GM18520 (cell line): ENCODE measurements around the gene SLC12A6.
"Not testable (repeated sequence)": the region's sequence is repeated elsewhere in the genome, so short reads cannot be mapped to it uniquely, and the experiment has no call there.

ENCODE experiments used
- ATAC-seq: cut with Tn5 transposase; IDR thresholded peaks from one replicate; pipeline ENCODE4 v1.9.1; 2021; ENCODE audit not compliant: unreplicated experiment

Gene SLC12A6

DNA sequence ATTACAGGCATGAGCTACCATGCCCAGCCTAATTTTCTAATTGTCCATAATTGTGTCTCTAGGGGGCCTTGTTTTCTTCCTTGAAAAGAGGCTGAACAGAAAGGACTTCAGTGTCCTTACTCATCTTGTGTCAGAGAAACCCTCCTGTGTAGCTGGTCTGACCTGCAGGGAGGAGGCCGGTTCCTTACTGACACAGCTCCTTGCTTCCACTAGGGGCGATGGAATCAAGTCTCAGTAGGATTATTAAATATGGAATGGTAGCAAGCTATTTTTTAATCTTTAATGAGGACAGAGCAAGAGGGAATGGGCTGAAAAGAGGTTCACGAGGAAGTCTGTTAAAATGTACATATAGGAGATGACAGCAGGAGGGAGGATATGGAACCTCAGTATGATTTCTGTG is 20.8 kb upstream of the SLC12A6 start:
- ATAC-seq = no peak

GRCh38 chr15:34357653-34358052 is 20.1 kb upstream of the SLC12A6 start:
- no peak for ATAC-seq

DNA sequence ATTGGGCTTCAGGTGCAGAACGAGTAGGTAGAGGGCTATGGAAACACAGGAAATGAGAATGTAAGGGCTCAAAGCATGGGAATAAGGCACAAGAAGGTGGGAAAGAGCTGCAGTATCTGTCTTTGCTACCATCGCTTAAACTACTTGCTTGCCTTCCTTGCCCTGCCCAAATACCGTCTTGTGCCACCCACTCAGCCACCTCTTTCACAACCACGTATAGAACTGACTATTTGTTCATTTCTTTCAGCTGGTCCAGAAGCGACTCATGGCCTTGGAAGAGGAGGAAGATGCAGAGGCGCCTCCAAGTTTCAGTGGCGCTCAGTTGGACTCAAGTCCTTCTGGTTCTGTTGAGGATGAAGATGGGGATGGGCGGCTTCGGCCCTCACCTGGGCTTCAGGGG is 17.7 kb upstream of the SLC12A6 start:
- ATAC-seq = no peak

DNA sequence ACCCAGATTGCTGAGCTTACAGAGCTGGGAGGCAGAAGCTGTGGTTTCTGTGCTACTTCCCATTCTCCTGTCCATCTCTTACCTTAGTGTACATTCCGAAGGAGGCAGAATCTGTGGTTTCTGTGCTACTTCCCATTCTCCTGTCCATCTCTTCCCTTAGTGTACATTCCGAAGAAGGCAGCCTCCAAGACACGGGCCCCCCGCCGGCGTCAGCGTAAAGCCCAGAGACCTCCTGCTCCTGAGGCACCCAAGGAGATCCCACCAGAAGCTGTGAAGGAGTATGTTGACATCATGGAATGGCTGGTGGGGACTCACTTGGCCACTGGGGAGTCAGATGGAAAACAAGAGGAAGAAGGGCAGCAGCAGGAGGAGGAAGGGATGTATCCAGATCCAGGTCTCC is 16.7 kb upstream of the SLC12A6 start:
- no peak for ATAC-seq

GRCh38 chr15:34353627-34354026 is 16.0 kb upstream of the SLC12A6 start:
- ATAC-seq = no peak

GRCh38 chr15:34352996-34353395 is 15.4 kb upstream of the SLC12A6 start:
- ATAC-seq = not testable (repeated sequence)

- no peak for ATAC-seq
These were observed 12.2 kb upstream of the SLC12A6 start for GRCh38 chr15:34349769-34350168.

DNA sequence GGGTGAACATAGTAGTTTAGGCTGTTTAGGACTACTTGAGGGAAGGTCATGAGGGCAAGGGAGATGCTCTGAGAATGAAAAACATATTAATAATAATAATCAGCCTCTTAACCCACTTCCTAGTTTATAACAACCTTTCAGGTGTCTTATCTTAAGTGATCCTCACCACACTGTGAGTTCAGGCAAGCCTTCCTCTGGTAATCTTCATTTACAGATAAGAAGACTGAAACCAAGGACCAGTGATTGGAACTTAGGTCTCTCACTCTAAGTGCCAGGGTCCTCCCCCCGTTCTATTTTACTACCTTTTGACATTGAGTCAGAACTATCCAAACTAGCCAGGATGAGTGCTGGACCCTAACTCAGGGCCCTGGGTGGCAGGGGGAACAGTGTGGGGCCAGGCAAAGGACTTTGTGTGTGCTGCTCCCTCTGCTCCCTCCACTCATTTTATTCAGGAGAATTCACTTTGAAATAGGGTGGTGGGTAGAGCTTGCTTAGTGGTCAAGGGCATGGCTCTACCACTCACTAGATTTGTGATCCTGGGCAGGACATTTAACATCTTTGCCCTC is 11.2 kb upstream of the SLC12A6 start:
- no peak for ATAC-seq

GRCh38 chr15:34347951-34348638 is 10.5 kb upstream of the SLC12A6 start:
- no peak for ATAC-seq

GRCh38 chr15:34342737-34343575 is 5.4 kb upstream of the SLC12A6 start, which contains the start of the genes NOP10 and NUTM1:
NOP10 (minus strand) TSS chr15:34343136; CDS start chr15:34343073, 63 bp downstream.
NUTM1 (plus strand) TSS chr15:34343315; CDS start chr15:34343697, 382 bp downstream.
- ATAC-seq = peak; percentile 75

DNA sequence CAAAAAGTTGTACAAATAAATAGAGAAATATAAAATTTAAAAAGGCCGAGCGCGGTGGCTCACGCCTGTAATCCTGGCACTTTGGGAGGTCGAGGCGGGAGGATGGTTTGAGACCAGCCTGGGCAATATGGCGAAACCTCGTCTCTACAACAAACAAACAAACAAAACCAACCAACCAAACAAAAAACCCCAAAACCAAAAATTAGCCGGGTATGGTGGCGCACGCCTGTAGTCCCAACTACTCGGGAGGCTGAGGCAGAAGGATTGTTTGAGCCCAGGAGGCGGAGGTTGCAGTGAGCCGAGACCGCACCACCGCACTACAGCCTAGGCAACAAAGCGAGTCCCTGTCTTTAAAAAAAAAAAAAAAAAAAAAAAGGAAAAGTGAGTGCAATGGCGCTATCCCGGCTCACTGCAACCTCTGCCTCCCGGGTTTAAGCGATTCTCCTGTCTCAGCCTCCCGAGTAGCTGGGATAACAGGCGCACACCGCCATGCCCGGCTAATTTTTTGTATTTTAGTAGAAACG is 4.7 kb upstream of the SLC12A6 start:
- not testable (repeated sequence) for ATAC-seq

DNA sequence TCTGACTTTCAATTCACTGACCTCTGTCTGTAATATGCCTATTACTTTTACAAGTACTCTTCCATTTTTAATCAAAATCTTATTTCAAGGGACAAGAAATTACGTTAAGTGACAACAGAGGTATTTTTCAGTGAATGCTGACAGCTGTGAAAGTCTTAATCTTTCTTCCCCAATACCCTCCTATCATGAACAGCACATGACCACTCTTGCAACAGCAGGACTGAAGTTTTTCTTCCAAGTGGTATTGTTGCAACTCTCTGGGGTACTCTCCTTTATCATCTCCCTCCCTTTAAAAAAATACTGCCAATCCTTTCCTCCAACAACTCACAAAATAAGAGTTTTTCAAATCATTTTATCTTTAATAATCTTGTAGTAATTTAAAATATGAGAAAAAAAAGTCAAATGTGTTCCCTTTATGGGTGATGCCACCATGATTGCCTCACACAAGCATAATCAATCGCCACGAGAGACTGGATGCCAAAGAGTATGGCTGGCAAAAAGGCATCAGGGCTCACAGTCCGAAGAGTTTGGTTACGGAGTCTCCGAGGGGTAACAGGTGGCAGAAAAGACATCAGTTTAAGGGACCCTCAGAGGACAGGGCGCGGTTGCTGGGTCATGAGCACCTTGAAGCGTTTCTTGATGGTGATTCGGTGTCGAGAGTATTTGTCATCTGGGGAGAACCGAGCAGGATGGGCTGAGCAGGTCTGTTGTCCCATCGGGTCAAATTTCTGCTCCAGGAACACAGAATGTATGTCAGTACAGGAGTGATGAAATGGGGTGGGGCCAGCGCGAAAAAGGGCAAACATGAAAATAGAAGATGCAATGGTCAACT is 4.0 kb upstream of the SLC12A6 start:
- no peak for ATAC-seq

DNA sequence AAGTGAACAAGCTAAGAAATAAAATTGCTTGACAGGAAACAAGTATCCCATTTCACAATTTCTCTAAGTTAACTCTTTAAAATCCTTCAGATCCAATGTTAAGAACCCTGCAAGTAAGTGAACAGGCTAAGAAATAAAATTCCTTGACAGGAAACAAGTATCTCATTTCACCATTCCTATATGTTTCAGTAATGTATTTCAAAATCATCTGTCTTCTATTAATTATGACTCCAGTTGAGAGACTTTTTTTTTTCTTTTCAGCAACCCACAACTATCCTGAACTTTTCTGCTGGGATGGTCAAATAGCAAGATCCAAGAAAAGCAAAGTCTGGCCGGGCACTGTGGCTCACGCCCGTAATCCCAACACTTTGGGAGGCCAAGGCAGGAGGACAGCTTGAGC is 2.4 kb upstream of the SLC12A6 start:
- ATAC-seq = no peak

GRCh38 chr15:34338347-34338746 is 766 bp upstream of the SLC12A6 start:
- ATAC-seq = no peak

- ATAC-seq = no peak
These were observed 507 bp downstream of the SLC12A6 start for GRCh38 chr15:34336991-34337556.

DNA sequence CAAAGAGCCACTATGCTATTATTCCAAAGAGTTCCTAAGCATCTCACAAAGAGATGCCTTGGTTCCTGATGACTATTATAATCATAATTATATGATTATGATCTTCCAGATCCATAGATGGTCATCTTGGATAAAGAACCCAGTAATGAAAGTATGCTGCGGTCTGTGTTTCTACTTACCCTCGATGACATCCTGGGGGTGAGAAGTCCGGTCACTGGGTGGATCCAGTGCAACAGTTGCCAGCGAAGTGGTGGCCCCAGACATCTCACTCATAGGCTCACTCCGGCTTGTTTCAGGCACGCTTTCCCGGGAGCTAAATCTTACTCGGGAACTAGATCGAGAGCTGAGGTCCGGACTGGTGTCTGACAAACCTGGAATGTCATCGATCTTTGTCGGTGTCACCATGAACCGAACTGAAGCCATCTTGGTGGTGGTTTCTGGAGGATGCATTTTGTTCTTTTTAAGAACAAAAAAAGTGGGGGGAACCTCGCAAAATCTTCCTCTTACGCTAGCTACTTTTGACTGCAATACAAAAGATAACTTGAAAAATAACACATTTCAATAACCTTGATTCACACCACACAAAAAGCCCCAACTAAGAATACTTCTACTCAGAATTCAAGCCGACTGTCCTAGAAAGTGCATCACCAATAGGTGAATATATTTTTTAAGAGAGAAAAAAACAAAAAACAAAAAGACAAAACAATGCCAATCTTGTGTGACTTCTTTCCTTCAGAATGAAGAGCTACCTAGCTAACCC is 1.2 kb downstream of the SLC12A6 start:
- ATAC-seq = no peak

DNA sequence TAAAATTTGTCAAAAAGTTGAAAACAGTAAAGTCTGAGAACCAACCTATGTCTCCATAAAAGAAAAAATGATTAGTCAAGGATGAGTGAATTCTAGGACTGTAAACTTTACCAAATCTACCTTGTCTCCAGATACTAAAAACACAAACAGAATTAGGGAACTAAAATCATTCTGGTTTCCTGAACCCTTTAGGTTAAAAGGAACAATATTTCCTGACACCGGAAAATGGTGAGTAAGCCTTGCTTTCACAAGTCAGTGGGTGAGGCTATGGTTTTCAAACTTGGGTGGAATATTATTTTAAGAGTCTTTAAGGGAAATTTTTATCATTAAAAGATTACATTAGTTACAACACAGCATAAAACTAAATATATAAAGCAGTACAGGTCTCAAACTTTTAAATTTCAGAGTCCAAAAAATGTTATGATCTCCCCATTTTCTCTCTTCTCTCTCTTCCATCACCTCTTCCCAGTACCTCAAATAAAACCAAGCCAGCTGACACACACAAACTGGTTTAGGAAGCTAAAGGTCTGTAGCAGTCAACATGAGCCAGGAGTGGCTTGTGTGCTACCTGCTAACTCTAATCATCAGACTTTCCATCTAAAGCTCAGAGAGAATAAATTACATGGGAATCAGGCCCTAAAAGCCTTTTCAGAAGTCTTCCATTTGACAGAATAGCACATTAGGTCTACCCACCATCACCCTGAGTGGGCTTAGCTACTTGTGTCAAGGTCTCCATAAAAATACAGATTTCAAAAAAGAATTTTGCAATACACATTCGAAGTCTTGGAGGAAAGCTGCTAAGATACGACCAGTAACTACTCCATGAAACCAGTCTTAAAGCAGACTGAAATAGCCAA is 2.2 kb downstream of the SLC12A6 start:
- no peak for ATAC-seq

DNA sequence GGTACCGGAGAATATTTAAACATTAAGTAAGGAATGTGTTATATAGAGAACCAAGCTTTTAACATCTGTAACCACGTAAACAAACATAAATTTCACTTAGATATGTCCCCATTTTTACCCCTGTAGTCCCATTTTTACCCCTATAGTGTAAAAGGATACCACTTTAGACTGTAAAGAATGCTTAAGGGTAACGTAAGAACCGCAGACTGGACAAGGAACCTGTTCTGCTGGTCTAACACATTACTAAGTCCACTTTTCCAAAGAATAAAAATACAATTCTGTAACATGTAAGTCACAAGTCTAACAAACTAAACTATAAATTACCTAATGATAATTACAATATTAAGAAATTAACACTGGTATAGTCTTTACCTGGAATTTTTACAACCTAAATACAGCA is 2.9 kb downstream of the SLC12A6 start:
- ATAC-seq = no peak
